HepG2 (cell line): ENCODE results near the gene CRKL. TPM values are rescaled to one million over a fixed set of nuclear protein-coding genes. Genes with fewer than 3 reads are reported as not detected.

ENCODE experiments used
- ARNT ChIP-seq: fragments of 450-650 bp; IDR thresholded peaks from 2 replicates; pipeline ENCODE4 v1.6.1; 2017
- CBX1 ChIP-seq: IDR thresholded peaks from one replicate; pipeline ENCODE4 v1.6.1; 2016; ENCODE audit warnings: antibody characterized with exemption, low read depth
- FOSL1 ChIP-seq: sonication (generic); formaldehyde crosslinking; IDR thresholded peaks from 2 replicates; pipeline ENCODE4 v1.9.0; 2021; ENCODE audit warnings: missing genetic modification reagents, borderline replicate concordance
- HDAC6 ChIP-seq: fragments of 200-600 bp; sonication (generic); IDR thresholded peaks from 2 replicates; pipeline ENCODE4 v1.7.0; 2017; ENCODE audit warnings: mild to moderate bottlenecking, antibody characterized with exemption, low read length, low read depth
- JUNB ChIP-seq: sonication (generic); formaldehyde crosslinking; IDR thresholded peaks from 2 replicates; pipeline ENCODE4 v1.8.0; 2022; ENCODE audit warnings: missing genetic modification reagents, mild to moderate bottlenecking, borderline replicate concordance
- KAT2B ChIP-seq: fragments of 150-350 bp; IDR thresholded peaks from 2 replicates; pipeline ENCODE4 v1.6.1; 2014; ENCODE audit warnings: low read depth, low read length, borderline replicate concordance
- MAFG ChIP-seq: sonication (generic); formaldehyde crosslinking; IDR thresholded peaks from 2 replicates; pipeline ENCODE4 v1.5.1; 2020; ENCODE audit warnings: mild to moderate bottlenecking, missing genetic modification reagents
- MIXL1 ChIP-seq: IDR thresholded peaks from 2 replicates; pipeline ENCODE4 v1.6.1; 2016
- MTA1 ChIP-seq: sonication (generic); formaldehyde crosslinking; IDR thresholded peaks from 2 replicates; pipeline ENCODE4 v1.4.0; 2020; ENCODE audit warnings: missing genetic modification reagents, mild to moderate bottlenecking, borderline replicate concordance
- NCOA1 ChIP-seq: sonication (generic); formaldehyde crosslinking; IDR thresholded peaks from 2 replicates; pipeline ENCODE4 v1.9.0; 2021; ENCODE audit warnings: missing genetic modification reagents
- NCOA2 ChIP-seq: sonication (generic); formaldehyde crosslinking; IDR thresholded peaks from 2 replicates; pipeline ENCODE4 v1.8.0; 2022; ENCODE audit warnings: inconsistent platforms
- ZNF12 ChIP-seq: sonication (generic); formaldehyde crosslinking; IDR thresholded peaks from 2 replicates; pipeline ENCODE4 v1.5.0; 2020; ENCODE audit warnings: missing genetic modification reagents
- ZNF121 ChIP-seq: sonication (generic); formaldehyde crosslinking; IDR thresholded peaks from 2 replicates; pipeline ENCODE4 v1.5.0; 2020; ENCODE audit warnings: mild to moderate bottlenecking, missing genetic modification reagents
- ZNF230 ChIP-seq: sonication (generic); formaldehyde crosslinking; IDR thresholded peaks from 2 replicates; pipeline ENCODE4 v1.4.0; 2020; ENCODE audit warnings: mild to moderate bottlenecking, missing genetic modification reagents
- ZNF550 ChIP-seq: sonication (generic); formaldehyde crosslinking; IDR thresholded peaks from 2 replicates; pipeline ENCODE4 v1.4.0; 2020; ENCODE audit warnings: mild to moderate bottlenecking, missing genetic modification reagents, borderline replicate concordance
- ZNF614 ChIP-seq: IDR thresholded peaks from 2 replicates; pipeline ENCODE4 v1.6.1; 2018; ENCODE audit warnings: missing biosample characterization, missing genetic modification reagents, inconsistent platforms, borderline replicate concordance
- ZNF674 ChIP-seq: sonication (generic); formaldehyde crosslinking; IDR thresholded peaks from 2 replicates; pipeline ENCODE4 v1.5.0; 2020; ENCODE audit warnings: low read depth, mild to moderate bottlenecking, missing genetic modification reagents
- ZNF709 ChIP-seq: sonication (generic); formaldehyde crosslinking; IDR thresholded peaks from 2 replicates; pipeline ENCODE4 v1.5.0; 2020; ENCODE audit warnings: mild to moderate bottlenecking, missing genetic modification reagents
- ZNF790 ChIP-seq: sonication (generic); formaldehyde crosslinking; IDR thresholded peaks from 2 replicates; pipeline ENCODE4 v1.8.0; 2022; ENCODE audit warnings: missing genetic modification reagents, mild to moderate bottlenecking, borderline replicate concordance
- ZNF816 ChIP-seq: sonication (generic); formaldehyde crosslinking; IDR thresholded peaks from 2 replicates; pipeline ENCODE4 v1.8.0; 2022; ENCODE audit warnings: missing genetic modification reagents, mild to moderate bottlenecking, borderline replicate concordance
- polyA plus RNA-seq, 8 experiments: library from polyadenylated mRNA; depleted of rRNA in 3 of 8; stranded (reverse) in 7 of 8; unstranded in 1 of 8; fragments of >200 nt; fragmentation: Illumina TruSeq in 4 of 8; extraction: Trizol in 4 of 8; gene quantifications; 2 replicates each; pipeline versions ENCODE4 v1.2.1 to v1.2.3, GENCODE V29; 2011 to 2016; ENCODE audit warnings: low read depth in 4 of 8, missing spikeins in 1 of 8, mixed read lengths in 1 of 8; ENCODE audit not compliant: insufficient read depth in 1 of 8
- total RNA-seq, 5 experiments: library from RNA; depleted of rRNA; stranded (reverse); fragments of >200 nt; fragmentation: Illumina TruSeq; extraction: Trizol; gene quantifications; 2 replicates each; pipeline ENCODE4 v1.2.3, GENCODE V29; 2016; ENCODE audit warnings: low read depth in 1 of 5
- TF ChIP-seq, protein P1 (sequence below): sonication (generic); formaldehyde crosslinking; IDR thresholded peaks from 2 replicates; pipeline ENCODE4 v1.4.0; 2020; ENCODE audit warnings: missing genetic modification reagents, mild to moderate bottlenecking, borderline replicate concordance
- TF ChIP-seq, protein P2 (sequence below): sonication (generic); formaldehyde crosslinking; IDR thresholded peaks from 2 replicates; pipeline ENCODE4 v1.8.0; 2022; ENCODE audit warnings: missing genetic modification reagents, mild to moderate bottlenecking, borderline replicate concordance
- TF ChIP-seq, protein P3 (sequence below): IDR thresholded peaks from 2 replicates; pipeline ENCODE4 v1.6.1; 2012; ENCODE audit warnings: low read depth, low read length, improper control_type of control experiment

The CRKL gene
- total and polyA plus RNA-seq, 2 of the 13 experiments (the other 11 are each of a cell fraction or from before 2014, with no cell fraction given): 37.4 to 60.6 TPM

DNA sequence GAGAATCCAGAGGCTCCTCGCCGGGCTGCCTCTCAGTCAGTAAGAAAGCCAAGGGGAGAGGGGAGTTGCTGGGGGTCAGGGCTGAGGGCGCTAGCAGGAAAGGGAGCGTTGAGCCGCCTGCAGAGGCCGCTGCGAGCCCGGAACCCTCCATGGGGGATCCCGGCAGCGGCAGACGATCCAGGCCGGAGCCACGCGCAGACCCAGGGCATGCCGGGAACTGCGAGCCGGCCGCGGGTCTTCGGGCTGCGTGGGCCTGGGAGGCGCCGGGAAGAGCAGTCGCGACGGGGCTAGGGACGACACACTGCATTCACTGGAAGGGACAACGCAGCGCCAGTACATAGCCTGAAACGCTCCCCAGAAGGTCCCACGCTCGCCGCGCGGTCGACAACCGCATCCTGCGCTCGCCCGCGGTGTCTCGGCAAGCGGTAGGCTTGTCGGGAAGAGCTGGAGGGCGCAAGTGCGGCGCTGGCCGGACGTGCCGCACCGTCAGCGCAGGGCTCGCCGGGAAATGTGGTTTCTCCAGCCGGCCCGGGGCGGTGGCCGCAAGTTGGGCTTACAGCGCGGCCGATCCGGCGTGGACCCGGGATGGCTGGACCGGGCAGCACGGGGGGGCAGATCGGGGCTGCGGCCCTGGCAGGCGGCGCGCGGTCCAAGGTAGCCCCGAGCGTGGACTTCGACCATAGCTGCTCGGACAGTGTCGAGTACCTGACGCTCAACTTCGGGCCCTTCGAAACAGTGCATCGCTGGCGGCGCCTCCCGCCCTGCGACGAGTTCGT lies 64.8 kb downstream of the CRKL start, which contains the start of gene LZTR1 (continued):
- TF ChIP-seq MTA1 (CRISPR knock-in tag): peak; percentile 52; the same call in 1 of the 2 replicates
- peak; percentile 98 for TF ChIP-seq ZNF230
- TF ChIP-seq ZNF614 (CRISPR knock-in tag): peak; percentile 68; the same call in 1 of the 2 replicates
- no peak for TF ChIP-seq FOSL1
- TF ChIP-seq ZNF790 (CRISPR knock-in tag): peak; percentile 94
- TF ChIP-seq MIXL1 (CRISPR knock-in tag): 0 out of 2 replicates have a peak, but pooled peaks have one; percentile 45
- TF ChIP-seq NCOA1: peak; percentile 86
- TF ChIP-seq, protein P1, sequence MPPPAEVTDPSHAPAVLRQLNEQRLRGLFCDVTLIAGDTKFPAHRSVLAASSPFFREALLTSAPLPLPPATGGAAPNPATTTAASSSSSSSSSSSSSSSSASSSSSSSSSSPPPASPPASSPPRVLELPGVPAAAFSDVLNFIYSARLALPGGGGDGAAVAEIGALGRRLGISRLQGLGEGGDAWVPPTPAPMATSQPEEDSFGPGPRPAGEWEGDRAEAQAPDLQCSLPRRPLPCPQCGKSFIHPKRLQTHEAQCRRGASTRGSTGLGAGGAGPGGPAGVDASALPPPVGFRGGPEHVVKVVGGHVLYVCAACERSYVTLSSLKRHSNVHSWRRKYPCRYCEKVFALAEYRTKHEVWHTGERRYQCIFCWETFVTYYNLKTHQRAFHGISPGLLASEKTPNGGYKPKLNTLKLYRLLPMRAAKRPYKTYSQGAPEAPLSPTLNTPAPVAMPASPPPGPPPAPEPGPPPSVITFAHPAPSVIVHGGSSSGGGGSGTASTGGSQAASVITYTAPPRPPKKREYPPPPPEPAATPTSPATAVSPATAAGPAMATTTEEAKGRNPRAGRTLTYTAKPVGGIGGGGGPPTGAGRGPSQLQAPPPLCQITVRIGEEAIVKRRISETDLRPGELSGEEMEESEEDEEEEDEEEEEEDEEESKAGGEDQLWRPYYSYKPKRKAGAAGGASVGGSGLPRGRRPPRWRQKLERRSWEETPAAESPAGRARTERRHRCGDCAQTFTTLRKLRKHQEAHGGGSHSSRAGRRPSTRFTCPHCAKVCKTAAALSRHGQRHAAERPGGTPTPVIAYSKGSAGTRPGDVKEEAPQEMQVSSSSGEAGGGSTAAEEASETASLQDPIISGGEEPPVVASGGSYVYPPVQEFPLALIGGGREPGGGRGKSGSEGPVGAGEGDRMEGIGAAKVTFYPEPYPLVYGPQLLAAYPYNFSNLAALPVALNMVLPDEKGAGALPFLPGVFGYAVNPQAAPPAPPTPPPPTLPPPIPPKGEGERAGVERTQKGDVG (CRISPR knock-in tag): peak; percentile 90
- TF ChIP-seq KAT2B: no peak
- TF ChIP-seq, protein P2, sequence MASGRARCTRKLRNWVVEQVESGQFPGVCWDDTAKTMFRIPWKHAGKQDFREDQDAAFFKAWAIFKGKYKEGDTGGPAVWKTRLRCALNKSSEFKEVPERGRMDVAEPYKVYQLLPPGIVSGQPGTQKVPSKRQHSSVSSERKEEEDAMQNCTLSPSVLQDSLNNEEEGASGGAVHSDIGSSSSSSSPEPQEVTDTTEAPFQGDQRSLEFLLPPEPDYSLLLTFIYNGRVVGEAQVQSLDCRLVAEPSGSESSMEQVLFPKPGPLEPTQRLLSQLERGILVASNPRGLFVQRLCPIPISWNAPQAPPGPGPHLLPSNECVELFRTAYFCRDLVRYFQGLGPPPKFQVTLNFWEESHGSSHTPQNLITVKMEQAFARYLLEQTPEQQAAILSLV (CRISPR knock-in tag): peak; percentile 78; the same call in 1 of the 2 replicates
- TF ChIP-seq ZNF709 (CRISPR knock-in tag): peak; percentile 83; the same call in 1 of the 2 replicates
- TF ChIP-seq ZNF674: 0 out of 2 replicates have a peak, but pooled peaks have one; percentile 89
- TF ChIP-seq JUNB (CRISPR knock-in tag): no peak
- no peak for TF ChIP-seq HDAC6
- TF ChIP-seq ZNF550 (CRISPR knock-in tag): no peak
- TF ChIP-seq MAFG: 0 out of 2 replicates have a peak, but pooled peaks have one; percentile 35
- peak; percentile 62; the same call in 1 of the 2 replicates for TF ChIP-seq ZNF816
- peak; percentile 36; the same call in 1 of the 2 replicates for TF ChIP-seq NCOA2 (CRISPR knock-in tag)
- no peak for TF ChIP-seq CBX1
- TF ChIP-seq ZNF121 (CRISPR knock-in tag): peak; percentile 8; the same call in 1 of the 2 replicates
- TF ChIP-seq, protein P3, sequence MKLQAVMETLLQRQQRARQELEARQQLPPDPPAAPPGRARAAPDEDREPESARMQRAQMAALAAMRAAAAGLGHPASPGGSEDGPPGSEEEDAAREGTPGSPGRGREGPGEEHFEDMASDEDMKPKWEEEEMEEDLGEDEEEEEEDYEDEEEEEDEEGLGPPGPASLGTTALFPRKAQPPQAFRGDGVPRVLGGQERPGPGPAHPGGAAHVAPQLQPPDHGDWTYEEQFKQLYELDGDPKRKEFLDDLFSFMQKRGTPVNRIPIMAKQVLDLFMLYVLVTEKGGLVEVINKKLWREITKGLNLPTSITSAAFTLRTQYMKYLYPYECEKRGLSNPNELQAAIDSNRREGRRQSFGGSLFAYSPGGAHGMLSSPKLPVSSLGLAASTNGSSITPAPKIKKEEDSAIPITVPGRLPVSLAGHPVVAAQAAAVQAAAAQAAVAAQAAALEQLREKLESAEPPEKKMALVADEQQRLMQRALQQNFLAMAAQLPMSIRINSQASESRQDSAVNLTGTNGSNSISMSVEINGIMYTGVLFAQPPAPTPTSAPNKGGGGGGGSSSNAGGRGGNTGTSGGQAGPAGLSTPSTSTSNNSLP: no peak
- 0 out of 2 replicates have a peak, but pooled peaks have one; percentile 35 for TF ChIP-seq ZNF12
- TF ChIP-seq ARNT: no peak
